HepG2 (cell line): Measurements from ENCODE around the gene CYB5D1. TPM values are rescaled to one million over a fixed set of nuclear protein-coding genes. Genes with fewer than 3 reads are reported as not detected.

Source experiments
- ARNTL ChIP-seq: sonication (generic); formaldehyde crosslinking; IDR thresholded peaks from 2 replicates; pipeline ENCODE4 v1.4.0; 2020; ENCODE audit warnings: mild to moderate bottlenecking, missing genetic modification reagents
- CBFB ChIP-seq: sonication (generic); formaldehyde crosslinking; IDR thresholded peaks from 2 replicates; pipeline ENCODE4 v1.4.0; 2020; ENCODE audit warnings: missing genetic modification reagents
- EED ChIP-seq: sonication (generic); formaldehyde crosslinking; IDR thresholded peaks from 2 replicates; pipeline ENCODE4 v1.5.0; 2020; ENCODE audit warnings: mild to moderate bottlenecking, missing genetic modification reagents
- PHF21A ChIP-seq: sonication (generic); formaldehyde crosslinking; IDR thresholded peaks from 2 replicates; pipeline ENCODE4 v1.5.0; 2020; ENCODE audit warnings: mild to moderate bottlenecking, missing genetic modification reagents
- REXO4 ChIP-seq: sonication (generic); formaldehyde crosslinking; IDR thresholded peaks from 2 replicates; pipeline ENCODE4 v1.8.0; 2022; ENCODE audit warnings: missing genetic modification reagents, mild to moderate bottlenecking, borderline replicate concordance
- ZNF235 ChIP-seq: sonication (generic); formaldehyde crosslinking; IDR thresholded peaks from 2 replicates; pipeline ENCODE4 v1.8.1; 2023; ENCODE audit warnings: mild to moderate bottlenecking, missing genetic modification reagents, borderline replicate concordance
- ZNF558 ChIP-seq: sonication (generic); formaldehyde crosslinking; IDR thresholded peaks from 2 replicates; pipeline ENCODE4 v1.9.0; 2022; ENCODE audit warnings: mild to moderate bottlenecking, missing genetic modification reagents, borderline replicate concordance
- ZNF782 ChIP-seq: sonication (generic); formaldehyde crosslinking; IDR thresholded peaks from 2 replicates; pipeline ENCODE4 v1.4.0; 2020; ENCODE audit warnings: missing genetic modification reagents, mild to moderate bottlenecking, borderline replicate concordance
- polyA plus RNA-seq, 8 experiments: library from polyadenylated mRNA; depleted of rRNA in 3 of 8; stranded (reverse) in 7 of 8; unstranded in 1 of 8; fragments of >200 nt; fragmentation: Illumina TruSeq in 4 of 8; extraction: Trizol in 4 of 8; gene quantifications; 2 replicates each; pipeline versions ENCODE4 v1.2.1 to v1.2.3, GENCODE V29; 2011 to 2016; ENCODE audit warnings: low read depth in 4 of 8, missing spikeins in 1 of 8, mixed read lengths in 1 of 8; ENCODE audit not compliant: insufficient read depth in 1 of 8
- total RNA-seq, 5 experiments: library from RNA; depleted of rRNA; stranded (reverse); fragments of >200 nt; fragmentation: Illumina TruSeq; extraction: Trizol; gene quantifications; 2 replicates each; pipeline ENCODE4 v1.2.3, GENCODE V29; 2016; ENCODE audit warnings: low read depth in 1 of 5
- TF ChIP-seq, protein P1 (sequence below): sonication (generic); formaldehyde crosslinking; IDR thresholded peaks from 2 replicates; pipeline ENCODE4 v1.5.0; 2020; ENCODE audit warnings: mild to moderate bottlenecking, missing genetic modification reagents, borderline replicate concordance

CYB5D1 gene
- total and polyA plus RNA-seq, 2 of the 13 experiments (the other 11 are each of a cell fraction or from before 2014, with no cell fraction given) = 8.9 to 17.0 TPM

DNA sequence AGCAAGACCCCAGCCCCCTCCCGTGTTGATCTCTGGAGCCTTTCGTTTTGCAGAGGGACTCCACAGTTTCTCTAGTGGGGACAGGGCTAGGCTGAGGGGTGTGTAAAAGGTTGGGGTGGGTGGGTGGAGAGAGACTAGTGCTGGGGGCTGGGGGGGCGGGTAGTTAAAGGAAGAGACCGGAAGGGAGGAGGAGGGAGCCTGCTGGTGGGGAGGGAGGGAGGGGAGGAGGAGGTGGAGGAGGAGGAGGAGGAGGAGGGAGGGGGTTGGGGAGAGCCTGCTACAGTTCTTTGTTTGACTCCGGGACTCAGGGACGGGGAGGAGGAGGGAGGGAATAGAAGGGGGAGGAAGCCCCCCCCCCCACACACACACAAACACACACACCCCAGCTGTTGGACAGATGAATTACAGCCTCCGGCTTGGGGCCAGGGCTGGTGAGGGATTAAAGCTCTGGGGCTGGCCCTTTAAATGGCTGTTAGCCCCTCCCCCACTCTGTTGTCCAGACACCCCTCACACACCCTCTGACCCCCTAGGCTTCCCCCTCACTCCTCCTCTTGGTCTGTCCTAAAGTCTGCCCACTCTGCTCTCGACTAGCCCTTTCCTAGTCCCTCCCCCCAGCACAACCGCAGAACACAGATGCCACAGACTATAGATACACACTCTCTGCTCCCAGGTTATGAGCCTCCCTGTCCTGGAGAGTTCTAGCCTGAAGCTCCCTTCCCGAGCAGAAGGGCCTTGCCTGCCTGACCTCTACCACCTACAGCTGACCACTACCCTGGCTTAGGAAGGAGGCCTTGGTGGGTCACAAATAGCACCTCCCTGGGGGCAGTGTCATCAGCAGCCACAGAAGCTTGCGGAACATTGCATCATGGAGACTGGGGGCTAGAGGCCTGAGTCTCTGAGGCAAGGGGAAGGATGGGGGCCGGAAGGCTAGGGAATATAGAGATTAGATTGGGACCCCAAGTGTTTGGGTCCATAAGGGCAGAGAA is 19.4 kb upstream of the CYB5D1 start (continued):
- TF ChIP-seq, protein P1, sequence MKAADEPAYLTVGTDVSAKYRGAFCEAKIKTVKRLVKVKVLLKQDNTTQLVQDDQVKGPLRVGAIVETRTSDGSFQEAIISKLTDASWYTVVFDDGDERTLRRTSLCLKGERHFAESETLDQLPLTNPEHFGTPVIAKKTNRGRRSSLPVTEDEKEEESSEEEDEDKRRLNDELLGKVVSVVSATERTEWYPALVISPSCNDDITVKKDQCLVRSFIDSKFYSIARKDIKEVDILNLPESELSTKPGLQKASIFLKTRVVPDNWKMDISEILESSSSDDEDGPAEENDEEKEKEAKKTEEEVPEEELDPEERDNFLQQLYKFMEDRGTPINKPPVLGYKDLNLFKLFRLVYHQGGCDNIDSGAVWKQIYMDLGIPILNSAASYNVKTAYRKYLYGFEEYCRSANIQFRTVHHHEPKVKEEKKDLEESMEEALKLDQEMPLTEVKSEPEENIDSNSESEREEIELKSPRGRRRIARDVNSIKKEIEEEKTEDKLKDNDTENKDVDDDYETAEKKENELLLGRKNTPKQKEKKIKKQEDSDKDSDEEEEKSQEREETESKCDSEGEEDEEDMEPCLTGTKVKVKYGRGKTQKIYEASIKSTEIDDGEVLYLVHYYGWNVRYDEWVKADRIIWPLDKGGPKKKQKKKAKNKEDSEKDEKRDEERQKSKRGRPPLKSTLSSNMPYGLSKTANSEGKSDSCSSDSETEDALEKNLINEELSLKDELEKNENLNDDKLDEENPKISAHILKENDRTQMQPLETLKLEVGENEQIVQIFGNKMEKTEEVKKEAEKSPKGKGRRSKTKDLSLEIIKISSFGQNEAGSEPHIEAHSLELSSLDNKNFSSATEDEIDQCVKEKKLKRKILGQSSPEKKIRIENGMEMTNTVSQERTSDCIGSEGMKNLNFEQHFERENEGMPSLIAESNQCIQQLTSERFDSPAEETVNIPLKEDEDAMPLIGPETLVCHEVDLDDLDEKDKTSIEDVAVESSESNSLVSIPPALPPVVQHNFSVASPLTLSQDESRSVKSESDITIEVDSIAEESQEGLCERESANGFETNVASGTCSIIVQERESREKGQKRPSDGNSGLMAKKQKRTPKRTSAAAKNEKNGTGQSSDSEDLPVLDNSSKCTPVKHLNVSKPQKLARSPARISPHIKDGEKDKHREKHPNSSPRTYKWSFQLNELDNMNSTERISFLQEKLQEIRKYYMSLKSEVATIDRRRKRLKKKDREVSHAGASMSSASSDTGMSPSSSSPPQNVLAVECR (CRISPR knock-in tag) = peak; percentile 41; the same call in 1 of the 2 replicates
- TF ChIP-seq ZNF782 (CRISPR knock-in tag) = 0 out of 2 replicates have a peak, but pooled peaks have one; percentile 28
- peak; percentile 32; the same call in 1 of the 2 replicates for TF ChIP-seq CBFB (CRISPR knock-in tag)
- 0 out of 2 replicates have a peak, but pooled peaks have one; percentile 15 for TF ChIP-seq EED (CRISPR knock-in tag)
- no peak for TF ChIP-seq ZNF558 (CRISPR knock-in tag)
- TF ChIP-seq ZNF235 (CRISPR knock-in tag) = no peak
- TF ChIP-seq PHF21A = 0 out of 2 replicates have a peak, but pooled peaks have one; percentile 29
- TF ChIP-seq REXO4 (CRISPR knock-in tag) = no peak
- TF ChIP-seq ARNTL (CRISPR knock-in tag) = 0 out of 2 replicates have a peak, but pooled peaks have one; percentile 26
